Activated T-cell treated with anti-CD3 and anti-CD28 coated beads for 1 hour (primary cell): ENCODE results near the gene KIF18A.
"Not testable (repeated sequence)": the region's sequence is repeated elsewhere in the genome, so short reads cannot be mapped to it uniquely, and the experiment has no call there.

Experiments used
- DNase-seq: peaks from one replicate; pipeline ENCODE4 v3.0.0-alpha.2; 2020; ENCODE audit warnings: low read depth

The KIF18A gene

DNA sequence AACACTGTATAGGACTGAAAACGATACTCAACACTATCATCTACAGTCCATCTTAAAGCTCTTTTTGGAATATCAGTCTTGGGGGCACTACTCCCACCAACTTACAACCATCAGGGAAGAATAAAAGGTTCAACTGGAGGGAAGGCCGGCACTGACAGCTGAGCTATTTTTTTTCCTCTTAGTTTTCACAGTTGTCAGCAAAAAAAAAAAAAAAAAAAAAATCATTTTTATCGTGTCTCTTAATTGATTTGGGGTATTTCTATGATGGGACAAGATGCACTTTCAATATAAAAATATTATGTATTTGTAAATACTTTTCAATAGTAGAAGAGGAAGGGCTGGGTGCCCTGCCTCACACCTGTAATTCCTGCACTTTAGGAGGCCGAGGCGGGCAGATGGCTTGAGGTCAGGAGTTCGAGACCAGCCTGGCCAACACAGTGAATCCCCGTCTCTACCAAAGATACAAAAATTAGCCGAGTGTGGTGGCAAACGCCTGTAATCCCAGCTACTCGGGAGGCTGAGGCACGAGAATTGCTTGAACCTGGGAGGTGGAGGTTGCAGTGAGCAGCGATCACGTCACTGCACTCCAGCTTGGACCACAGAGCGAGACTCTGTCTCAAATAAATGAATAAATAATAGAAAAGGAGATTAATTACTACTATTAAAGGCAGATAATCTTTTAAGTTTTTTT is 1.5 kb downstream of the KIF18A start:
- DNase-seq: no peak

DNA sequence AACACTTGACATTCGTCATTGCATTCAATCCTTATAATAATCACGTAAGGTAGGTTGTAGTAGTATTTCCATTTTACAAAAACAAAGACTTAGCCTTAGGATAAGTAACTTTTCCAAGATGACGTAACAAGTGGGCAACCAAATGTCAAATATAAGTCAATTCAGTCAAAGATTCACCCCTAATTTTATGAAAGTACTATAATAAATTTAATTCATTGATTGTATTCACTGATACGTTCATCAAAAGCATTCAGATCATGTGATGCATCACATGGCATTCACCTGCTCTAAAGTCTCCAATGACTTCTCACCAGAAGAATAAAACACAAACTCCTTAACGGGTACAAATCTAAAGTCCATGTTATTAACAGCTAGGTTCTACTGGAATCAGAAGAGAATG is 2.1 kb downstream of the KIF18A start:
- DNase-seq: no peak

- DNase-seq: no peak
Measured at GRCh38 chr11:28104984-28105383, 3.0 kb downstream of the KIF18A start.

- DNase-seq: no peak
Measured at GRCh38 chr11:28104425-28104824, 3.5 kb downstream of the KIF18A start.

DNA sequence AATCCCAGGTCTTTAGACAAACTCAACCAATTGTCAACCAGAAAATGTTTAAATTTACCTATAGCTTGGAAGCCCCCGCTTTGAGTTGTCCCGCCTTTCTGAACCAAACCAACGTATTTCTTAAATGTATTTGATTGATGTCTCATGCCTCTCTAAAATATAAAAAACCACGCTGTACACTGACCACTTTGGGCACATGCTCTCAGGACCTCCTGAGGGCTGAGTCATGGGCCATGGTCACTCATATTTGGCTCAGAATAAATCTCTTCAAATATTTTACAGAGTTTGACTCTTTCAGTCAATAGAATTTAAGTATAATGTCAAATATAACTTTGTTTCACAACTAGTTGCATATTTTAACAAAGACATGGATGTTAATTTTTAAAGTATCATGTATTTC is 5.7 kb downstream of the KIF18A start:
- not testable (repeated sequence) for DNase-seq

DNA sequence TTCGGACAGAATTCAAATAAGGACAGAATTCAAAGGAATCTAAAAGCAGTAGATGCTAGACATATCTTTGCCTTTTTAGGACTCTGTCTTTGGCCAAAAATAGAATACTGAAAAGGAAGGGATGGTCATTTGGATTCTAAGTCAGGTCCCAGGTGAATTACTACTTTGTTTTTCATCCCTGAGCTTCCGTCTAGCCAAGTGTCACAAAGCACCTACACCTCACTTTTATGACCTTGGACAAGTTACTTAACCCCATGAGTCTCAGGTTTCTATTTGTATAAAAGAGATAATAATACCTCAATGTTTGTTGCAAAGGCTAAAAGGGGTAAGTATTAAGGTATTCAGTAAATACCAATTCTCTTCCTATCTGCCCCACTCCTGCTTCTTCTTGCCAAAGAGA is 7.3 kb downstream of the KIF18A start:
- no peak for DNase-seq

DNA sequence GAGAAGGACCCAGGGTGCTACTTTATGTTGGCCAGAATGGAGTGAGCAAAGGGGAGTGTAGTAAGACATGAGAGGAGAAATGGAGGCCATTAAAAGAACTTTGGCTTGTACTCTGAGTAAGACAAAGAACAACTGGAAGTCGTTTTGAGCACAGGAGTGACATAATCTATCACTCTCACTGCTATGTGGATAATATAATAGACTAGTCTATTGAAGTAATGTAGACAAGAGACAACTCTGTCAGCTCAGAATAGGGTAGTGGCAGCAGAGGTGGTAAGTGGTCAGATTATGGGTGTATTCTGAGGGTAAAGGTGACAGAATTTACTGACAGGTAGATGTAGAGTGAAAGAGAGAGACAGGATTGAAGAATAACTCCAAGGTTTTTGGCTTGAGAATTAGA is 8.2 kb downstream of the KIF18A start:
- DNase-seq: no peak

DNA sequence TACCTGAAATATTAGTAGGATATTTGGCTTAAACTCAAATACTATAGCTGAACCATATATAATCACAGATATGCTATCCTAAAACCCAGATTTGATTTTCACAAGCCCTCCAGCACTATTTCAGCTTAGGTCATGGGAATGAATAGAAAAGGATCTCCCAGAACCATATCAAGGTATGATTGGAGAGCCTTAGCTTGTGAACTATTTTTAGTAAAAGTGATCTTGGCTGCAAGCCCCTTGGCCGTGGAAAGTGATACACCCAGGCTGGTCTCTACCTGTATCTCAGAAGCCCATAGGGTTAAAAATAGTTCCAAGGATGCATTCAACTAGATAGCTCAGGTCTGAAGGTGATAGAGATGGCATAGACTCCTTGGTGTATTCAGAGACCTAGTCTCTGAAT is 9.7 kb downstream of the KIF18A start:
- DNase-seq: no peak

DNA sequence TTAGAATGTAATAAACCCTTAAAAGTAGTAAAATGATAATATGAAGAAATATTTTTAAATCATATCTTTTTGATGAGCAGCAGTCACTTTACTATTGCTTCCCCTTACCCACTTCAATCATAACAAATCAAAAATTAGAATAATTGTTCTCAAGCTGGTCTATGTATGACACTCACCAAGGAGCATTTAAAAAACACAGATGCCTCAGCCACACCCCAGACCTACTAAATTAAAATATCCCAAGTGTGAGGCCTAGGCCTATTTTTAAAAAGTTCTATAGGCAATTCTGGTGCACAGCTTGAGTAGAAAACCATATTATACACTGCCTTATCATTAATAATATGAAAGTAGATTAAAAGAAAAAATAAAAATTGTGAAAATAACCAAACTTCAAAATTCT is 15.2 kb downstream of the KIF18A start:
- DNase-seq: no peak

- no peak for DNase-seq
Measured at GRCh38 chr11:28090052-28090749, 17.8 kb downstream of the KIF18A start.

DNA sequence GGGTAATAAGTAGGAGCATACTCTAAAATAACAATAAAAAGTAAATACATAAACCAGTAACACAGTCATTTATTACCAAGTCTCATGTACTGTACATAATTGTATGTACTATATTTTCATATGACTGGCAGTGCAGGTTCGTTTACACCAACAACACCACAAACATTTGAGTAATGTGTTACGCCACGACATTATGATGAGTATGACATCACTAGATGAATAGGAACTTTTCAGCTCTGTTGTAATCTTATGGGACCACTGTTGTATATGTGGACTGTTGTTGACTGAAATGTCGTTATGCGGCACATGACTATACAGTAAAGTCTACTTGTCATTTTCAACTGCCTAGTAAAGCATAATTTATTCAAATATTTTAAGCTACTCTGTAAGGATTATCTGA is 18.6 kb downstream of the KIF18A start:
- DNase-seq: no peak

DNA sequence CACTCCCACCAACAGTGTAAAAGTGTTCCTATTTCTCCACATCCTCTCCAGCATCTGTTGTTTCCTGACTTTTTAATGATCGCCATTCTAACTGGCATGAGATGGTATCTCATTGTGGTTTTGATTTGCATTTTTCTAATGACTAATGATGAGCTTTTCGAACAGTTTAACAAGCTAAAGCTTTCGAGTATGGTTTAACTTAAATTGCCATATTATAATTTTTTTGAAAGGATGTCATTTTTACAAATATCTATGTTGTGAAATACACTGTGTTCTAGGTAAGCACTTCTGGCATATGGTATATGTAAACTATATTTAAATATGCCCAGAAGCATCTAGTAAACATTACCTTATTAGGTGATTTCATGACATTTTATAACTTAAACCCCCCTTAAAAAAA is 20.3 kb downstream of the KIF18A start:
- DNase-seq: not testable (repeated sequence)

- not testable (repeated sequence) for DNase-seq
Measured at GRCh38 chr11:28087192-28087591, 20.8 kb downstream of the KIF18A start.

GRCh38 chr11:28086569-28086968 is 21.4 kb downstream of the KIF18A start:
- no peak for DNase-seq

DNA sequence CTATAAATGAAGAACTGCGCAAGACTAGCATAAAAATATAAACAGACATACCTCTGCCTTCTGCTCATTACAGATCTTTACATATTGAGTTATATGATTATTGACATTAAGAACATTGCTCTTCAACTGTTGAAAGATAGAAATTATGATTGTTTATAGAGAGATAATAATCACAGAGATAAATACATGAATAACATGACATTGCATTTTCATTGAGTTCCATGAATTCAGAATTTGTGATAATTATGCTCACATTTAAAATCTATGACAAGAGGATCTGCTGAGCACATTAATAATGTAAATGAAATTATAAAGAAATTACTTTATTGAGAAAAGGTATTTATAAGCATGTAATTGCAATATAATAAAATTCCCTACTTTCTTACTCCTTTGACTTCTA is 24.8 kb downstream of the KIF18A start:
- DNase-seq: no peak

DNA sequence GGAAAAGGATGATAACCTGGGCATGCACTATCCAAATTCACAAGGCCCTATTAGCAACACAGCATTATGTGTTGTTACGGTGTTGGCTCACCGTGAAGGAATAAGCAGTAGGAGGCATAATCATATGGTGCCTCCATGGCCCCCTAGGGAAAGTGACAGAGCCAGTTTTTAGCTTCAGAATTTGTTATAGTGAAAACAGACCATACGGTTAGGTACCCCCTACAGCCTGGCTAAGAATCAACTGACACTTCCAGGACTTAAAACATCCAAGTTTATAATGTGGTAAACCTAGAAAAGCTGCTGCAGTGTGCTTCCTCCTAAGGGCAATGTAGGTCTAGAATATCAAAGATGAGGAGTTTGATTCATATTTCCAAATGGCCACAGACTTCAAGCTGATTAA is 30.4 kb downstream of the KIF18A start:
- DNase-seq: no peak

DNA sequence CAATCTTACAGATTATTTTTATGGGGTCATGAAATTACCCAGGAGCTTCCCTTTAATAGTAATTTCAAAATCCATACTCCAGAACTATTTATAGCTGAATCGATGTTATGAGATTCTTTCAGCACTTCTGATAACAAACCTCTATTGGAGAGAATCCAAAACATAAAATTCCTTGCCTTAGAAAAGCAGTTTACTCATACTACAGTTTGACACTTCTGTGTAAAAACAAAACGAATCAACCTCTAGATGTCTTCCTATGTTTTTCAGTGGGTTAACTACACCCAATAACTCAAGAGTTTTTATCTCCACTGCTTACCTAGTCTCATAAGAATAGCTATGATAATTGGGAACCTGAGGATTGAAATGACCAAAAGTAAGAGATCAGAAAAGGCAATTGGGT is 35.6 kb downstream of the KIF18A start:
- DNase-seq: no peak

GRCh38 chr11:28071305-28071704 is 36.7 kb downstream of the KIF18A start:
- DNase-seq: no peak

GRCh38 chr11:28058333-28058732 is 49.6 kb downstream of the KIF18A start:
- DNase-seq: no peak

DNA sequence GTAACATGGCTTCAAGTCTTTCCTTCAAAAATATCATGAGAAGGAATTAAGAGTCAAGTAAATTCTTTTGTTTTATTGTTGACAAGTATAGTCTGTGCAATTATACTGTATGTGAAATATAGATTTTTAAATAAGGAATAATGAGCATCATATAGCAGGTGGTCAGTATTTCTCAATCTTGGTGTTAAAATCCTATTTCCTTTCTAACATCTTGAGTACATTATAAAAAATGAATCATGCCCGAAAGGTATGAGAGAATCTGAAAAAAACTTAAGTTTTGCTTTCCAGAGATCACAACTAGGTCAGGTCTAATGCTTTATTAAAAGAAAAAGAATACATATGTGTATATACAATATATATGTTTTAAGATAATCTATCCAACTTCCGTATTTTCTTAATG is 53.1 kb downstream of the KIF18A start:
- no peak for DNase-seq

- no peak for DNase-seq
Measured at GRCh38 chr11:28049338-28050216, 58.4 kb downstream of the KIF18A start.

DNA sequence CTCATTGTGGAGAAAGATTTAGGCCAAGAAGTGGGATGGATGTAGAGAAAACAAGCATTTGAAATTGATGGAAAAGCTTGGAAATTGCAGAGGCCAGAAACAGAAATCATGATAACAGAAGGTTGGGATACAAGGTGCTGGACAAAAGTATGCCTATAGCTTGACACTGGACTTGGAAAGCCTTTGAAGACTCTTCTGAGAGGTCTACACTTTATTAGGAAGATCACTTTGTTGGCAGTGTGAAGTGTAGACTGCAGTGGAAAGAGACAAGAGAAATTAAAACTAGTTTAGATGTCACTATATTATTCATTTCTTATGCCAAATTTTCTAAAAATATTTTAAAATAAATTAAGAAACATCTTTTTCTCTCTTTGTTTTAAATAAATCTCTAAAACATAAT is 59.1 kb downstream of the KIF18A start:
- no peak for DNase-seq
